Mesangial cell (primary cell): Measurements from ENCODE around the gene MRPL42. TPM values are rescaled to one million over a fixed set of nuclear protein-coding genes. Genes with fewer than 3 reads are reported as not detected.

Experiments used
- total RNA-seq: library from RNA; depleted of rRNA; stranded (reverse); fragments of >200 nt; gene quantifications from 2 replicates; pipeline ENCODE4 v1.2.3, GENCODE V29; 2015

MRPL42 gene
- 35.6 and 55.9 TPM in 2 replicates for total RNA-seq

DNA sequence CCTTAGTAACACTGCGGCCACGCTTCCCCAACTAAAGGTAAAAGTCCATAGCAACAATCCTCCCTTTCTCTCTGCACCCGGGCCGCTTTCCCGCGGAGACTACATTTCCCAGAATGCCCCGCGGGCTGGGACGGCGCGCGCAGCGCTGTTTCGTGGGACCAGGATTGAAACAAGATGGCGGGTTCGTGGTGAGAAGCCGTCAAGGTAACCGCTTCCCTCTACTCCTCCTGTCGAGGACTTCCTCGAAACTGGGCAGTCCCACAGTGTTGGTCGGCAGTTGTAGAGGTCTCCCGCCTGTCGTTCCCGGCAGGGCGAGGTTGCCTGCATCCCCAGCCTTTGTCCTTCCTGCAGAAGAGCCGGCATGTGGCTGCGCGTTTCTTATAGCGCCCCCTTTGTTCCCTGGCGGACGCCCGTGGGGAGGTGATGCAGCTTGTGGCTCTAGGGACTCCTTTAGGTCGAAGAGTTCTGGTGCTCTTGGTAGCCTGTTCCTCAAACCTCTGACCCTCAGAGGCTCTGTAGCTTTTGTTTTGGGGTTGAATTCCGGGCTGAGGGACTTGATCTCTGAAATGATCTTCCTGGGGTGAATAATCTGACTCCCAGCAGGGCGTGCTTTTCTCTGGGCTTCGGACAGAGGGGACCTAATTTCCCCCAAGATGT lies at the start of gene MRPL42:
Gene MRPL42 (plus strand): TSS at position 164 of the 657 bp plus-strand sequence. CDS start 1,772 bp downstream, outside the sequence.

DNA sequence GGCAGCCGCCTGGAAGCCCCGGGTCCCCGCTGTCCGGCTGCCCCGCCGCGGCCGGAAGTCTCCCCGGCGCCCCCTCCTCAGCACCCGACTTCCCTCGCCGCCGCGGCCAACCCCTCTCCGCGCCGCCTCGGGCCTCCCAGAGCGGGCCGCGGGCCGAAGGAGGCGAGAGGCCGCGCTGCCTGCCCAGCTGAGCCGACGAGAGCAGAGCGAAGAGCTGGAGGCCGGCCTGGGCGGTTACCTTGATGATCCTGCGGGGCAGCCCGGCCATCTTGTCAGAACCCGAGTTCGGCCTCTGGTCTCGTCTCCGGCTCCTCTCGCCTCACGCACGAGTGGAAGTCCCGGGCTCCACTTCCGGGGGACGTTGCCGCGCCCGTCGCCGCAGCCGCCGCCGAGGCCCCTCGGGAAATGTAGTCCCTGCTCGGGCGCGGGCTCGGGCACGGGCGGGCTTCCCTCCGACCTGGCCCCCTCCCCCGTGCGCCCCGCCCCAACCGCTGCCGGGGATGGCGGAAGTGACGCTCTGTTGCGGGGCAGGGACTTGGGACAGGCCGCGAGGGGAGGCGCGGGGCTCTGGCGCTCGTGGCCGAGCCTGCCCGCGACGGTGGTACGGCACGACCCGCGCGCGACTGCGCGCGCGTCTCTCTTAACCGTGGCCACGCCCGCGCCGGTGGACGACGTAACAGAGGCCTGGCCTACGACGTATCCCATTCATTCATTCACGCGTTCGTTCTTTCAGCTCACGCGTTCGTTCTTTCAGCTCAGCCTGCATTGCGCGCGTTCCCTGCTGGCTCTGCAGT lies 25.5 kb upstream of the MRPL42 start, which contains the start of gene UBE2N:
Gene UBE2N (minus strand): TSS at position 331 of the 794 bp plus-strand sequence. CDS start 63 bp downstream, at position 268.

Other genes starting within 250 kb of the MRPL42 start
- 31.0 and 36.4 TPM in 2 replicates for gene NUDT4, start 89.6 kb upstream of the MRPL42 start, total RNA-seq
- gene UBE2N, start 25.6 kb upstream of the MRPL42 start, total RNA-seq, result 52.7 and 117 TPM in 2 replicates
- gene SOCS2, start 105.2 kb downstream of the MRPL42 start, total RNA-seq, result 7.5 and 25.7 TPM in 2 replicates
- 15.6 and 16.4 TPM in 2 replicates for gene CRADD, start 209.9 kb downstream of the MRPL42 start, total RNA-seq